Thoracic aorta (tissue), 2 donors: ENCODE measurements around the gene TLE1. TPM values are rescaled to one million over a fixed set of nuclear protein-coding genes. Genes with fewer than 3 reads are reported as not detected.

Source experiments
- ATAC-seq: fragments of 150-250 bp; one replicate; pipeline ENCODE4 v1.8.0; 2017; ENCODE audit warnings: low read depth; ENCODE audit not compliant: insufficient number of reproducible peaks, low FRiP score
- DNase-seq: peaks from one replicate; pipeline ENCODE4 v3.0.0-alpha.2; 2020; ENCODE audit warnings: low spot score
- H3K27ac ChIP-seq, 2 donors: fragments of 200-600 bp; sonication (generic); 1 replicate in 1 of 2; 2 replicates in 1 of 2; pipeline ENCODE4 v1.5.1; 2016; ENCODE audit warnings: mild to moderate bottlenecking in 2 of 2, moderate library complexity in 2 of 2
- H3K27me3 ChIP-seq: fragments of 200-600 bp; sonication (generic); replicated peaks from 2 replicates; pipeline ENCODE4 v1.6.0; 2016; ENCODE audit warnings: mild to moderate bottlenecking; ENCODE audit not compliant: insufficient read depth
- H3K36me3 ChIP-seq: fragments of 200-600 bp; sonication (generic); one replicate; pipeline ENCODE4 v1.5.1; 2016
- H3K4me1 ChIP-seq, 2 donors: fragments of 200-600 bp; sonication (generic); 1 replicate in 1 of 2; 2 replicates in 1 of 2; pipeline versions ENCODE4 v1.5.1 to v1.6.0; 2016; ENCODE audit warnings: low read depth in 2 of 2, mild to moderate bottlenecking in 1 of 2; ENCODE audit not compliant: control insufficient read depth in 1 of 2
- H3K4me3 ChIP-seq: fragments of 200-600 bp; sonication (generic); 2 replicates; pipeline ENCODE4 v1.5.1; 2016; ENCODE audit warnings: mild to moderate bottlenecking
- H3K9me3 ChIP-seq: fragments of 200-600 bp; sonication (generic); 2 replicates; pipeline ENCODE4 v1.5.1; 2016
- total RNA-seq, 2 donors: library from RNA; depleted of rRNA; stranded (reverse); fragments of >200 nt; gene quantifications; one replicate each; pipeline versions ENCODE4 v1.1.0 to v1.2.3, GENCODE V29; 2016
- TF ChIP-seq, protein P1 (sequence below): fragments of 200-600 bp; sonication (generic); IDR thresholded peaks from one replicate; pipeline ENCODE4 v1.5.1; 2019; ENCODE audit warnings: antibody characterized with exemption

Gene TLE1
- total RNA-seq, 2 donors from 2014 or later, result 69.7 to 74.1 TPM

DNA sequence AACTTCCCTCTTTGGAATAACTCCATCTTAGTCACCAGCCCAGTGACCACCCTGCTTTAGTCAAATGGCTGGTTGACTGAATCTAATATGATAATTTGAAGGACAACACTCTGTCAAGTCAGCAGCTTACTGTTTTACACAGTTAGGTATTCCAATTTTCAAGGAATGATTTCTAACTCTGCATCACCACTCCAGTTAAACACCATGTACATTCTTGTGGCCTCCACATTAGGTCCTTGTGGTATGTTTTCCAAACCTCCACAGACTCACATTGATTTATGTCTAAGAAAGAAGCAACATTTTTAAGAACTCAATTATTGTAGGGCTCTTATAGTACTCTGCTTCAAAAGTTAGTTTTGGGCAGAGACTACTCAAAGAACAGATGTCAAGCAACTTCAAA lies 110.7 kb downstream of the TLE1 start:
- Histone ChIP-seq H3K36me3 (no peaks in the 10 kb centered on the region), H3K27ac (no peak overlapping the region), H3K4me3 (no peak overlapping the region), H3K4me1 (peaks cover 5 to 39% of the 10 kb centered on the region in 2 donors), H3K27me3 (no peaks in the 10 kb centered on the region), H3K9me3 (no peaks in the 10 kb centered on the region)
- ATAC-seq (no peak), DNase-seq (no peak)
- TF ChIP-seq, protein P1, sequence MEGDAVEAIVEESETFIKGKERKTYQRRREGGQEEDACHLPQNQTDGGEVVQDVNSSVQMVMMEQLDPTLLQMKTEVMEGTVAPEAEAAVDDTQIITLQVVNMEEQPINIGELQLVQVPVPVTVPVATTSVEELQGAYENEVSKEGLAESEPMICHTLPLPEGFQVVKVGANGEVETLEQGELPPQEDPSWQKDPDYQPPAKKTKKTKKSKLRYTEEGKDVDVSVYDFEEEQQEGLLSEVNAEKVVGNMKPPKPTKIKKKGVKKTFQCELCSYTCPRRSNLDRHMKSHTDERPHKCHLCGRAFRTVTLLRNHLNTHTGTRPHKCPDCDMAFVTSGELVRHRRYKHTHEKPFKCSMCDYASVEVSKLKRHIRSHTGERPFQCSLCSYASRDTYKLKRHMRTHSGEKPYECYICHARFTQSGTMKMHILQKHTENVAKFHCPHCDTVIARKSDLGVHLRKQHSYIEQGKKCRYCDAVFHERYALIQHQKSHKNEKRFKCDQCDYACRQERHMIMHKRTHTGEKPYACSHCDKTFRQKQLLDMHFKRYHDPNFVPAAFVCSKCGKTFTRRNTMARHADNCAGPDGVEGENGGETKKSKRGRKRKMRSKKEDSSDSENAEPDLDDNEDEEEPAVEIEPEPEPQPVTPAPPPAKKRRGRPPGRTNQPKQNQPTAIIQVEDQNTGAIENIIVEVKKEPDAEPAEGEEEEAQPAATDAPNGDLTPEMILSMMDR, result no peak

DNA sequence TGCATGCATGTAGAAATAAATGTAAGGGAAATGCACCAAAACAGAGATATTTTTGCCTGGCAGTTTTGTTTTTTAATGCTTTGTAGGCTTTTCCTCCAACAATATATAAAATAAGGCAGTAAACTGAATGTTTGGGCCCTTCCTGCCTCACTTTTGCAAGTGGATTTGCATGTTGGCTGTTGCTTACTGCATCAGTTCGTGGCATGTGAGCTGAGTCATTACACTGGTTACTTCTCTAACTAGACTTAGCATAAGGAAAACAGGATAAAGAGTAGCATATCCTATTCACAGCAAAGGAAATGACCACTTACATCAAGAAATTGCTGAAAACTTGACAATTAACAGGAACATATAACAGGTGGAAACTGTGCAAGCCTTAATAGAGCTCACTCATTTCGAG lies 113.4 kb downstream of the TLE1 start:
- TF ChIP-seq, protein P1, result no peak
- H3K4me3 ChIP-seq, result no peak overlapping the region
- ATAC-seq, result no peak
- no peaks in the 10 kb centered on the region for H3K36me3 ChIP-seq
- peaks cover 0 to 17% of the 10 kb centered on the region in 2 donors for H3K4me1 ChIP-seq
- no peak for DNase-seq
- no peaks in the 10 kb centered on the region for H3K27me3 ChIP-seq
- H3K9me3 ChIP-seq, result no peaks in the 10 kb centered on the region
- H3K27ac ChIP-seq, result no peak overlapping the region

DNA sequence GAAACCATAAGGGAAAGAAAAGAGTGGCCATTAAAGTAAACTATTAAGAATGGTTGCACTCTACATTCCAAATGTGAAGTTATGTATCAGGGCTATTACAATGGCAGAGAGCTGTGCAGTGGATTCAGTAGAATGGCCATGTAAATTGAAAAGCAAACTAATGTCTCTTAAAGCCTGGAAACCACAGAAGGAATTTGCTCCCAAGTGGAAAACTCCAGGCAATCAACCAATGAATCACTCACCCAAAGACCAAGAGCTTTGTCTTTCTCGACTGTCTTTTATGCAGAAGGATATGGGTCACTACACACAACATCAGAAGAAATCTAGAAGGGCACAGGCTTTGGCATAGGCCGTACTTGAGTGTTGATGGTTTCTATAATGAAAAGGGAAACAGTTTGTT lies 114.9 kb downstream of the TLE1 start:
- H3K4me3 ChIP-seq, result no peak overlapping the region
- TF ChIP-seq, protein P1, result no peak
- DNase-seq, result no peak
- no peak for ATAC-seq
- H3K4me1 ChIP-seq, result peaks cover 0 to 19% of the 10 kb centered on the region in 2 donors
- no peaks in the 10 kb centered on the region for H3K27me3 ChIP-seq
- H3K9me3 ChIP-seq, result no peaks in the 10 kb centered on the region
- no peaks in the 10 kb centered on the region for H3K36me3 ChIP-seq
- H3K27ac ChIP-seq, result no peak overlapping the region

DNA sequence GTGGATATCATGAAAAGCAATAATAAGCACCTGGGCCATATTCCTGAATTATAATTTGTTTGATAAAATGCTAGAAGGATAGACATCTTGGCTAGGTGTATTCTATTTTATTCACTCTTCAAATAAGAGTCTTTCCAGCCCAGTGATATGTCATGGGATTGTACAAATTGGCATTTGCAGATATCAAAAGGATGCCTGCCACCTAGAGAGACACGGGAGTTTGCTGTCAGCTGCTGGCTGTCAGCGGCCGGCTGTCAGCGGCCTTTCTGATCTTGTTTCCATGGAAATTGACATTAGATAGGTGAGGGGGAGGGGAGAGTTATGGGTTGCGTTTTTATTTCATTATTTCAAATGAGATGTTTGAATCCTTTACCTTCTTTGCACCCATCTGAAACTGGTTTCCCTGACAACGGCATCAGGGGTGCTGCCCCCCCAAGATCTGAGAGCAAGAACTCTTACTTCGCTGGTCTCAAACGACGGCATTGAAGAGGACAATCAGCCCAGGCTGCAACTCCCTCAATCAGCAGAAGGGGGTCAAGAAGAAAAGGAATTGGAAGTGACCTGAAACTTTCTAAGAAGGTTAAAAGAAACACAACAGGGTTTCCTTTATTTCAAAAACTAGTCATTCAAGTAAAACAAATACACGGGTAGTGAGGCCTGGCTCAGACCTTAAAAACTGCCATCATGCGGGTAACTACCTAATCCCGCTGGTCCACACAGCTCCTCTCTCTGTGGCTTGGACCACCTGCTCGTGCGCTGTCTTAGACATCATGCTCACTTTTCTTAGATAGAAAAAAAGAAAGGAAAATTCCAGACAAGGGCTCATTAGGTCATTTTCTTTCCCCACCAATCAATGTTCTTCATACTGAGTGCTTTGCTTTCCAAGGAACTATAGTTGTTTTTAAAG lies 115.7 kb downstream of the TLE1 start:
- no peaks in the 10 kb centered on the region for H3K27me3 ChIP-seq
- TF ChIP-seq, protein P1, result no peak
- ATAC-seq, result no peak

DNA sequence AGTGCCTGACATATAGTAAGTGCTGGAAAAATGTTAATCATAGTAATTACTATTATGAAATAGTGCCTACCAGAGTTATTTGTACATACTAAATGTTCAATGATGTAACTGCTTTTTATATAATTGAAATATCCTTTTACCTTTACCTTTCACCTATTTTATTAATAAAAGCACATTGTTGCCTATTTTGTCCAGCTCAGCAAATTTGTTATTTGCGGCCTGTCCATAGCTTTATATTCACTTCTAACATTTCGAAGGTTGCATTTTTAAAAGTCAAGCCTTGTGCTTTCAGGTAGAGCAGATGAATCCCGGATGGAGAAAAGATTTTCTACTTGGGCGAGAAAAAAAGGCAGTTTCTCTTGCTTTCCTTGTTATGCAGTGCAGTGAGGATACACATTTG lies 119.3 kb downstream of the TLE1 start:
- DNase-seq (no peak), ATAC-seq (no peak)
- TF ChIP-seq, protein P1, result no peak
- Histone ChIP-seq H3K27ac (no peak overlapping the region), H3K9me3 (no peaks in the 10 kb centered on the region), H3K27me3 (no peaks in the 10 kb centered on the region), H3K36me3 (no peaks in the 10 kb centered on the region), H3K4me1 (peaks cover 0 to 5% of the 10 kb centered on the region in 2 donors), H3K4me3 (no peak overlapping the region)

More for the DNA sequence above, 115.7 kb downstream of the TLE1 start:
- Histone ChIP-seq H3K27ac (no peak overlapping the region), H3K9me3 (no peaks in the 10 kb centered on the region), H3K4me3 (no peak overlapping the region), H3K4me1 (peaks cover 0 to 14% of the 10 kb centered on the region in 2 donors), H3K36me3 (no peaks in the 10 kb centered on the region)
- no peak for DNase-seq
